HG03108 (cell line): ENCODE data around the gene N4BP2L2.

ENCODE experiments used
- ATAC-seq: cut with Tn5 transposase; IDR thresholded peaks from one replicate; pipeline ENCODE4 v1.9.1; 2021; ENCODE audit warnings: moderate library complexity; ENCODE audit not compliant: unreplicated experiment

Gene N4BP2L2

GRCh38 chr13:32426990-32427851 lies 111.4 kb downstream of the N4BP2L2 start:
- peak; percentile 7 for ATAC-seq

GRCh38 chr13:32426191-32426989 lies 112.2 kb downstream of the N4BP2L2 start:
- peak; percentile 37 for ATAC-seq

- ATAC-seq = no peak
Observed at GRCh38 chr13:32425158-32425557, 113.4 kb downstream of the N4BP2L2 start.

- no peak for ATAC-seq
Observed at GRCh38 chr13:32423592-32423991, 115.0 kb downstream of the N4BP2L2 start.

GRCh38 chr13:32419862-32420261 lies 118.7 kb downstream of the N4BP2L2 start:
- no peak for ATAC-seq

GRCh38 chr13:32417995-32418394 lies 120.6 kb downstream of the N4BP2L2 start:
- no peak for ATAC-seq

GRCh38 chr13:32415019-32415418 lies 123.6 kb downstream of the N4BP2L2 start:
- ATAC-seq = no peak

GRCh38 chr13:32414580-32414979 lies 124.0 kb downstream of the N4BP2L2 start:
- no peak for ATAC-seq

- no peak for ATAC-seq
Observed at GRCh38 chr13:32413284-32413683, 125.3 kb downstream of the N4BP2L2 start.

GRCh38 chr13:32409561-32410421 lies 128.8 kb downstream of the N4BP2L2 start:
- ATAC-seq = no peak

GRCh38 chr13:32409001-32409313 lies 129.6 kb downstream of the N4BP2L2 start:
- no peak for ATAC-seq

GRCh38 chr13:32408296-32409000 lies 130.1 kb downstream of the N4BP2L2 start:
- ATAC-seq = no peak

GRCh38 chr13:32407854-32408253 lies 130.7 kb downstream of the N4BP2L2 start:
- ATAC-seq = peak; percentile 52

- no peak for ATAC-seq
Observed at GRCh38 chr13:32403108-32403507, 135.5 kb downstream of the N4BP2L2 start.

GRCh38 chr13:32391101-32391619 lies 147.4 kb downstream of the N4BP2L2 start:
- ATAC-seq = no peak

GRCh38 chr13:32390484-32390883 lies 148.1 kb downstream of the N4BP2L2 start:
- ATAC-seq = no peak

GRCh38 chr13:32390048-32390447 lies 148.5 kb downstream of the N4BP2L2 start:
- ATAC-seq = no peak

- ATAC-seq = no peak
Observed at GRCh38 chr13:32385410-32385809, 153.2 kb downstream of the N4BP2L2 start.

- ATAC-seq = no peak
Observed at GRCh38 chr13:32384702-32385101, 153.9 kb downstream of the N4BP2L2 start.

GRCh38 chr13:32383836-32384618 lies 154.6 kb downstream of the N4BP2L2 start:
- ATAC-seq = no peak
